Choroid plexus epithelial cell (primary cell): ENCODE results near the gene RUNX2.

Source experiments
- DNase-seq: peaks from one replicate; pipeline ENCODE4 v3.0.0-alpha.2; 2010; ENCODE audit warnings: low read depth
- H3K4me3 ChIP-seq: 2 replicates; pipeline ENCODE4 v1.5.1; 2011; ENCODE audit warnings: low read depth, mild to moderate bottlenecking, control low read depth, low read length, moderate library complexity
- TF ChIP-seq, protein P1 (sequence below): conservative IDR thresholded peaks from 2 replicates; pipeline ENCODE4 v1.5.1; 2011; ENCODE audit warnings: low read depth, mild to moderate bottlenecking, control low read depth, inconsistent platforms, low read length, moderate library complexity

Gene RUNX2

DNA sequence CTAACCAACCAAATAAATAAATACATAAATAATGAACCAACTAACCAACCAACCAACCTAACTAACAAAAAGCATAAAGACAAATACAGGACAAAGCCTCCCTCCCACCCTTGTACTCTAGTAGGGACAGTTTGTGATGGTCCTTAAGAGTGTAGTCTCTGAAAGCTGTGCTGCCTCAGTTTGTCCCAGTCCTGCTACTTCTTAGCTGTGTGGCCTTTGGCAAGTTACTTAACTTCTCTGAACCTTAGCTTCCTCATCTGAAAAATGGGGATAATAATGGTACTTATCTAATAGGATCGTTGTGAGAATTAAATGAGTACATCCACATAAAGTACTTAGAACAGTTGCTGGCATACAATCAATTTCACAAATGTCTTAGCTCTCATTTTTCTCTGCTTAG, 282.2 kb downstream of the RUNX2 start:
- H3K4me3 ChIP-seq = no peak overlapping the region
- no peak for DNase-seq
- TF ChIP-seq, protein P1, sequence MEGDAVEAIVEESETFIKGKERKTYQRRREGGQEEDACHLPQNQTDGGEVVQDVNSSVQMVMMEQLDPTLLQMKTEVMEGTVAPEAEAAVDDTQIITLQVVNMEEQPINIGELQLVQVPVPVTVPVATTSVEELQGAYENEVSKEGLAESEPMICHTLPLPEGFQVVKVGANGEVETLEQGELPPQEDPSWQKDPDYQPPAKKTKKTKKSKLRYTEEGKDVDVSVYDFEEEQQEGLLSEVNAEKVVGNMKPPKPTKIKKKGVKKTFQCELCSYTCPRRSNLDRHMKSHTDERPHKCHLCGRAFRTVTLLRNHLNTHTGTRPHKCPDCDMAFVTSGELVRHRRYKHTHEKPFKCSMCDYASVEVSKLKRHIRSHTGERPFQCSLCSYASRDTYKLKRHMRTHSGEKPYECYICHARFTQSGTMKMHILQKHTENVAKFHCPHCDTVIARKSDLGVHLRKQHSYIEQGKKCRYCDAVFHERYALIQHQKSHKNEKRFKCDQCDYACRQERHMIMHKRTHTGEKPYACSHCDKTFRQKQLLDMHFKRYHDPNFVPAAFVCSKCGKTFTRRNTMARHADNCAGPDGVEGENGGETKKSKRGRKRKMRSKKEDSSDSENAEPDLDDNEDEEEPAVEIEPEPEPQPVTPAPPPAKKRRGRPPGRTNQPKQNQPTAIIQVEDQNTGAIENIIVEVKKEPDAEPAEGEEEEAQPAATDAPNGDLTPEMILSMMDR = no peak

DNA sequence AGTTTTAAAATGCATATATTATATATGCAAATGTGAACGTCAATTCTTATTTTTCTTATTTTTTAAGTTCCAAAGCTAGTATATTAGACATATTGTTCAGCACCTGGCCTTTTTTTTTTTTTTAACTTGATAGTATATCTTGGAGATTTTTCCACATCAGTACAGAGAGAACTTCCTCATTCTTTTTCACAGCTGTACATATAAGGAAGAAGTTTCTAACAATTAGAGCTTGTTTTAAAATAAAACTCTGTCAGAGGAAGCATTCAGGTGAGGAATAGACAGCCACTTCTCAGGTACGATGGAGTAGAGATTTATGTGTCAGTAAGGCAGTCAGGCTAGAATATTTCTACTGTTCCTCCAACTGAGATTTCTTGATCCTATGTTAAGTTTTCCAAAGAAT, 282.7 kb downstream of the RUNX2 start:
- TF ChIP-seq, protein P1 = no peak
- no peak overlapping the region for H3K4me3 ChIP-seq

DNA sequence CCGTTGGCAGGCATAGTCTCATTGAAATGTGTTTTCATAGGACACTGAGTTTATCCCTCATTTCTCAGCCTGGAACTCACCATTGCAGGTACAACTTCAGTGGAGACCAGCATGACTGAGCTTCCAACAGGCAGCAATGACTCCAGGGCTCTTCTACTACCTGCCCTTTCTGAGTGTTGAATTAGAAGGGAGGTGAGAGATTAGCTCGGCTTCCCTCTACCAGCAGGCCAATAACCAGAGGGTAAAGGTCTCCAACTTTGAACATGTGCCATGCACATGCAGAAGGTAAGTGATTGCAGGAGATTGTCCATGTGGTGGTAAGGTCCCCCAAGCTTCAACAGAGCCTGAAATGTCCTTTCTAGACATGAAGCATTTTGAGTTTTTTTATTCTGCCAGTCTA, 283.4 kb downstream of the RUNX2 start:
- DNase-seq = no peak
- TF ChIP-seq, protein P1 = no peak
- no peak overlapping the region for H3K4me3 ChIP-seq

More for the DNA sequence above, 282.7 kb downstream of the RUNX2 start:
- DNase-seq = no peak

DNA sequence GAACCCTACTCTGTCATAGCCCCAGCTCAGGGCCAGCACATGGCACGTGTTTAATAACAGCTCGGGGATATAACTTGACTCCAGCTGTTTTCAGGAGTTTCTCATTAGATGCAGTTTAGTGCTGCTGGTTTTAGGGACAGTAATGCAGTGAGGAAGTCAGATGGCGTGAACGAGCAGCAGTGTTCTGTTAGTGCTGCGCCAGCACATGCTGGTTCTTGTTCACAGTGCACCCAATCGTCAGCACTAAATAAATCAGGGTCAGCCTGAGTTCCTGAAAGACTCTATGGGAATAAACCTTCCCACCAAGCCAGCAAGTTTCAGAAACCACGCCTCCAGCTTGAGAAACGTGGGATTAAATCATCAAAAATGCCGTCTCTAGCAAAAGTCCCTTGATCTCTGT, 285.5 kb downstream of the RUNX2 start:
- TF ChIP-seq, protein P1 = peak; percentile 37
- DNase-seq = peak; percentile 95
- no peak overlapping the region for H3K4me3 ChIP-seq

DNA sequence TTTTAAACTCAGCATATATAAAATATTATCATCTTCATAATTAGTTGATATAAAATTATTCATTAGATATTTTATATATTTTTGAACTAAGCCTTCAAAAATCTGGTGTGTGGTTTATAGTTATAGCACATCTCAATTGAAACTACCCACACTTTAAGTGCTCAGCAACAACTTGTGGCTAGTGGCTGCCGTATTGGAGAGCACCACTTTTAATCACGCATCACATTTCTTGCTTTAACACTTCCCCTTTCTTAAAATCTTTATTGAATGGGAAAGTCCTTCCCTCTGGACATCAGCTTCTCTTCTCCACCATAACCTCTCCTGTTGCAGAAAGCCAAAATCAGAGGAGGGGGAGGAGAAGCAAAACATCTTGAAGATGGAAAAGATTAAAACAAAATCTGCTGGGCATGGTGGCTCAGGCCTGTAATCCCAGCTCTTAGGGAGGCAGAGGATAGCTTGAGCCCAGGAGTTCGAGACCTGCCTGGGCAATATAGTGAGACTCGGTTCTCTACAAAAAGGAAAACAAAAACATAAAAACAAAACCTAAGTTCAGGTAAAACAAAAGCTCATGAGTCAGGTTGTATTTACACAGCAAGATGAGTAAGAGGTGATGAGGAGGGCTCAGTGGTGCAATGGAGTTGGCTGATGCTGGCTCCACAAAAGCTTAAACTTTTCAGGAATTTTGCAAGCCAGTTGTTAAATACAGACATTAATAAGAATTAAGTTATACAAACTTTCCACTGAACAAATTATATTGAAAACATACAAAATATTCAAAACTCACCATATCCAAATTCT, 286.6 kb downstream of the RUNX2 start:
- TF ChIP-seq, protein P1 = no peak
- peak; percentile 27 for DNase-seq
- H3K4me3 ChIP-seq = no peak overlapping the region

DNA sequence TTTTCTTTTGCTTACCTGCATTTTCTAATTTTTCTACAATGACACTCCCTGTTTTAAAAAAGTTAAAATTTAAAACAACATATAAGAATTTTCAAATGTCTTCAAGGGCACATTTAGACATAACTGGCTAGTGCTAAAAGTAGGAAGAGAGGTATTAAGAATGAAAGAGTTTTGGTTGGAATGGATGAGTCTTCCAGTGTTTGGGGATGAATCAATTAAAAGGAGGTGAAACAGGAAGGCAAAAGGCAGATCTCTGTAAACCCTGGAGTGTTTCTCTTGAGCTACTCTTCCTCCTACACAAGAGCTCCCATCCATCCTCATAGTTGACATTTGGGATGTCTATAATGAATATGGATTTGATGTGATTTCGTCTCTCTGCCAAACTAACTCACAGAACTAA, 288.1 kb downstream of the RUNX2 start:
- TF ChIP-seq, protein P1 = no peak
- DNase-seq = no peak
- H3K4me3 ChIP-seq = no peak overlapping the region

DNA sequence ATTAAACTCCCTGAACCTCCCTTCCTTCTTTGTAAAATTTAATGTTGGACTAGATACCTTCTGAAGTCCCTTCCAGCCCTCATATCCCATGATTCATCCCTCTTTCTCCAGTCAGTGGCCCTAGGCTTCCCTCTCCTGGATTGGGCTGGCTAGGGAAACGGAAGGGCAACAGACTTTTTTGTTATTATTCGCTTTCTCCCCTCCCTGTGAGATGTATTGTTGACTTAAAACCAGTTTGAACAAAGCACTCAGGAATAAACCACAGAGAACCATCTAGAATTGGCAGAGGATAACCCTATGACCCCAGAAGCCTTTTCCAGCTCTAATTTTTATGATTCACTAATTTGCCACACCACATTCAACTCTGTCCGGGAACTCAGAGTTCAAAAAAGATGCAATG, 289.3 kb downstream of the RUNX2 start:
- H3K4me3 ChIP-seq = no peak overlapping the region
- TF ChIP-seq, protein P1 = peak; percentile 38
- DNase-seq = peak; percentile 44
